Measurements from ENCODE around the gene DNAJB8.

The DNAJB8 gene

DNA sequence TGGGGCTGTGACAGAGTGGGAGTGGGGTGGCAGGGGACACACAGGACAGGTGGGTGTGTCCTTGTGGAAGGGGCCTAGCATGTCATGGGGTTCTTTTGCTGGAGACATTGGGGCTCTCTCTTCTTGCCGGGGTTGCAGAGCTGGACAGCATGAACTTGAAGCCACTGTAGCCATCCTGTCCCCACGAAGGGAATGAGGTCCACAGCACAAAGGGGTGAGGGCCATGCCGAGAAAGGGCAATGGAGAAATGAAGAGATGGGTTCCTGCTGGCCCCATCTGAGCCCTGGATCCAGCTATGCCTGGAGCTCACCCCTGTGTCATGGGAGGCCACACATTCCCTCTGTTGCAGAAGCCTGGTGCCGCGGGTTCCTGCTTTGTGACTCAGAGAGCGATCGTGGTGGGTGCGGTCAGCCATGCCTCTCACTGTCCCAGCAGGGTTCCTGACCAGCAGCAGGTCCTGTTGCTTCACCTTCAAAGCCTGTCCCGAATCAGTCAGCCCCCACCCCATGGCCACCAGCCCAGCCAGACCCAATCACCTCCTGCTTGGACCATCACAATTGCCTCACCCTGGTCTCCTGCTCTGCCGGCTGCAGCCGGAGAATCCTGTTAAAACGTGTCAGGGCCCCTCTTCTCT lies 50.0 kb downstream of the DNAJB8 start:
- DNase-seq (ENCODE audit: extremely low spot score) = peak; percentile 36
- TF ChIP-seq FOXK2 (IDR thresholded peaks at IDR 0.05) = no peak
- TF ChIP-seq ELF4 (IDR thresholded peaks at IDR 0.05) = no peak
- no peak for TF ChIP-seq L3MBTL2 (conservative IDR thresholded peaks at IDR 0.05)
- no peak for TF ChIP-seq SP1 (IDR thresholded peaks at IDR 0.05)
- no peak for TF ChIP-seq ARNT (IDR thresholded peaks at IDR 0.05)
- no peak for TF ChIP-seq ZNF384 (IDR thresholded peaks at IDR 0.05)
- TF ChIP-seq CTBP1 (IDR thresholded peaks at IDR 0.05; ENCODE audit: borderline replicate concordance) = no peak
- TF ChIP-seq HDGF (IDR thresholded peaks at IDR 0.05; ENCODE audit: borderline replicate concordance) = no peak
- no peak for TF ChIP-seq FOXM1 (IDR thresholded peaks at IDR 0.05; ENCODE audit: borderline replicate concordance)
- TF ChIP-seq BHLHE40 (IDR thresholded peaks at IDR 0.05; ENCODE audit: borderline replicate concordance) = no peak
- TF ChIP-seq PKNOX1 (IDR thresholded peaks at IDR 0.05) = no peak
- TF ChIP-seq TARDBP (IDR thresholded peaks at IDR 0.05) = no peak
- no peak for TF ChIP-seq SUZ12 (IDR thresholded peaks at IDR 0.05)
- TF ChIP-seq NFRKB (IDR thresholded peaks at IDR 0.05) = no peak
- ChIA-PET CTCF (no interaction called here), POLR2A (no interaction called here)

GRCh38 chr3:128415773-128416577 lies 50.7 kb downstream of the DNAJB8 start:
- TF ChIP-seq NFRKB (IDR thresholded peaks at IDR 0.05) = no peak
- no peak for TF ChIP-seq FOXA1 (IDR thresholded peaks at IDR 0.05)
- TF ChIP-seq SUZ12 (IDR thresholded peaks at IDR 0.05) = no peak
- TF ChIP-seq CTBP1 (IDR thresholded peaks at IDR 0.05; ENCODE audit: borderline replicate concordance) = no peak
- TF ChIP-seq ZNF384 (IDR thresholded peaks at IDR 0.05) = no peak
- TF ChIP-seq PKNOX1 (IDR thresholded peaks at IDR 0.05) = no peak
- TF ChIP-seq L3MBTL2 (conservative IDR thresholded peaks at IDR 0.05) = no peak
- no peak for TF ChIP-seq HDGF (IDR thresholded peaks at IDR 0.05; ENCODE audit: borderline replicate concordance)
- CTCF ChIA-PET = no interaction called here
- POLR2A ChIA-PET = no interaction called here
- DNase-seq (ENCODE audit: extremely low spot score) = no peak

- ChIA-PET POLR2A (no interaction called here), CTCF (no interaction called here)
- TF ChIP-seq SUZ12 (IDR thresholded peaks at IDR 0.05) (no peak), CTBP1 (IDR thresholded peaks at IDR 0.05; ENCODE audit: borderline replicate concordance) (no peak), ZNF384 (IDR thresholded peaks at IDR 0.05) (no peak), L3MBTL2 (conservative IDR thresholded peaks at IDR 0.05) (no peak), ELF4 (IDR thresholded peaks at IDR 0.05) (no peak), SP1 (IDR thresholded peaks at IDR 0.05) (no peak), HDGF (IDR thresholded peaks at IDR 0.05; ENCODE audit: borderline replicate concordance) (no peak), ARNT (IDR thresholded peaks at IDR 0.05) (no peak), FOXM1 (IDR thresholded peaks at IDR 0.05; ENCODE audit: borderline replicate concordance) (no peak), PKNOX1 (IDR thresholded peaks at IDR 0.05) (no peak)
- DNase-seq (ENCODE audit: extremely low spot score) = no peak
Measured at GRCh38 chr3:128415200-128415772, 51.4 kb downstream of the DNAJB8 start.

- DNase-seq (ENCODE audit: extremely low spot score) = no peak
- POLR2A ChIA-PET = no interaction called here
- CTCF ChIA-PET = no interaction called here
- TF ChIP-seq CTBP1 (IDR thresholded peaks at IDR 0.05; ENCODE audit: borderline replicate concordance) (no peak), NFRKB (IDR thresholded peaks at IDR 0.05) (no peak), TARDBP (IDR thresholded peaks at IDR 0.05) (no peak), ZNF384 (IDR thresholded peaks at IDR 0.05) (no peak), PKNOX1 (IDR thresholded peaks at IDR 0.05) (no peak), ELF4 (IDR thresholded peaks at IDR 0.05) (no peak), HDGF (IDR thresholded peaks at IDR 0.05; ENCODE audit: borderline replicate concordance) (no peak), FOXA1 (IDR thresholded peaks at IDR 0.05) (no peak), BHLHE40 (IDR thresholded peaks at IDR 0.05; ENCODE audit: borderline replicate concordance) (no peak), FOXK2 (IDR thresholded peaks at IDR 0.05) (no peak), ARNT (IDR thresholded peaks at IDR 0.05) (no peak), FOXM1 (IDR thresholded peaks at IDR 0.05; ENCODE audit: borderline replicate concordance) (no peak), SUZ12 (IDR thresholded peaks at IDR 0.05) (no peak)
Measured at GRCh38 chr3:128413413-128414205, 53.1 kb downstream of the DNAJB8 start.

- TF ChIP-seq FOXA1 (IDR thresholded peaks at IDR 0.05) = no peak
- no peak for TF ChIP-seq BHLHE40 (IDR thresholded peaks at IDR 0.05; ENCODE audit: borderline replicate concordance)
- no peak for TF ChIP-seq CTBP1 (IDR thresholded peaks at IDR 0.05; ENCODE audit: borderline replicate concordance)
- no peak for TF ChIP-seq SP1 (IDR thresholded peaks at IDR 0.05)
- no peak for TF ChIP-seq ELF4 (IDR thresholded peaks at IDR 0.05)
- no peak for TF ChIP-seq LEF1 (IDR thresholded peaks at IDR 0.05; ENCODE audit: borderline replicate concordance)
- TF ChIP-seq HDGF (IDR thresholded peaks at IDR 0.05; ENCODE audit: borderline replicate concordance) = no peak
- TF ChIP-seq TARDBP (IDR thresholded peaks at IDR 0.05) = no peak
- no peak for TF ChIP-seq SUZ12 (IDR thresholded peaks at IDR 0.05)
- no peak for TF ChIP-seq ARNT (IDR thresholded peaks at IDR 0.05)
- TF ChIP-seq ZNF384 (IDR thresholded peaks at IDR 0.05) = no peak
- no peak for TF ChIP-seq PKNOX1 (IDR thresholded peaks at IDR 0.05)
- no peak for TF ChIP-seq NFRKB (IDR thresholded peaks at IDR 0.05)
- TF ChIP-seq FOXM1 (IDR thresholded peaks at IDR 0.05; ENCODE audit: borderline replicate concordance) = no peak
- no peak for TF ChIP-seq L3MBTL2 (conservative IDR thresholded peaks at IDR 0.05)
- no peak for TF ChIP-seq FOXK2 (IDR thresholded peaks at IDR 0.05)
- POLR2A ChIA-PET = no interaction called here
- no peak for DNase-seq (ENCODE audit: extremely low spot score)
- CTCF ChIA-PET = no interaction called here
Measured at GRCh38 chr3:128413003-128413370, 53.7 kb downstream of the DNAJB8 start.
